SW480 (cell line): ENCODE results near the gene UBAP1.
"Not testable (repeated sequence)": the region's sequence is repeated elsewhere in the genome, so short reads cannot be mapped to it uniquely, and the experiment has no call there.

Source experiments
- DNase-seq: peaks from one replicate; pipeline ENCODE4 v3.0.0-alpha.2; 2016; ENCODE audit warnings: low spot score

UBAP1 gene

DNA sequence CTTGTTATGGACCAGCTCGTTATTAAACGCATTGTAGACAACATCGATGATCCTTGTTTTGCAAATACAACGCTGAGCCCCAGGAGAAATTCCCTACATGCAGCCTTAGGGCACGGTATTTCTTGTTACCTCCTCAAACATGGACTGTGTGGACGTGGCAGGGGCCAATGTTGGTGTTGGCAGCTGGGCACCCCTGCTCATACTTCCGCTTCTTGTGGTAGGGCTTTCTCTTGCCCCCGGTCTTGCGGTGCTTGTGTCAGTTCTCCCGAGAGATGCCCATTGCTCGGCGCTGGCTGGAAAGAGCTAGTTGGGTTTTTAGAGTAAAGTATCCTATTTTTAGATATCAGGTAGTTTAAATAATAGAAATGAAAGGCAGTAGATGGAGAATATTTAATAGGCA, 45.5 kb downstream of the UBAP1 start:
- no peak for DNase-seq

DNA sequence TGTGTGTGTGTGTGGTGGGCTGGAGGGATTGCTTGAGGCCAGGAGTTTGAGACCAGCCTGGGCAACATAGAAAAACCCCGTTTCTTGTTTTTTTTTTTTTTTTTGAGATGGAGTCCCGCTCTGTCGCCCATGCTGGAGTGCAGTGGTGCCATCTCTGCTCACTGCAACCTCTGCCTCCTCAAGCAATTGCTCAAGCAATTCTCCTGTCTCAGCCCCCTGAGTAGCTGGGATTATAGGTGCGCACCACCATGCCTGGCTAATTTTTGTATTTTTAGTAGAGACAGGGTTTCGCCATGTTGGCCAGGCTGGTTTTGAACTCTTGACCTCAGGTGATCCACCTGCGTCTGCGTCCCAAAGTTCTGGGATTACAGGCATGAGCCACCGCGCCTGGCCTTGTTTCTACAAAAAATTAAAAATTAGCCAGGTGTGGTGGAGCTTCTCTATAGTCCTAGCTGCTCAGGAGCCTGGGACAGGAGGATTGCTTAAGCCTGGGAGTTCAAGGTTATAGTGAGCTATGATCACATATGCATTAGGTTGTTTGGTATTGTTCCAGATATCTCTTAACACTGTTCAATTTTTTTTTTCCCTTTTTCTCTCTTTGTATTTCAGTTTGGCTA, 47.4 kb downstream of the UBAP1 start:
- not testable (repeated sequence) for DNase-seq

DNA sequence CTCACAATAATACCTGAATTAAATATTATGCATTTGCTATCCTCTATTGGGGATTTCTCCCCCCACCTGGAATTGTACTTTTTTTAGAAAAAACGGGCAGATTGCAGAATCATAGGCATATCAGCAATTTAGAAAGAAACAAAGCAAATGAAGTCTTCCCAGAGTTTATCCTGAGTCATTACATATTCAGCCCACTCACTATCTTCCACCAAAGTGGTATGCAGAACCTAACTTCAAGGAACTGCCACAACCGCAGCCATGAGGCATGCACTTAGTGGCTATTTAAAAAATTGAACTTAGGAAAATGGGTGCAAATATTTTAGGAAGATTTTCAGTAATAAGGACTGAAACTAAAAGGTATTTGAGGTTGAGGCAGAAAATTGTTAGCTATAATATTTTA, 48.6 kb downstream of the UBAP1 start:
- no peak for DNase-seq

DNA sequence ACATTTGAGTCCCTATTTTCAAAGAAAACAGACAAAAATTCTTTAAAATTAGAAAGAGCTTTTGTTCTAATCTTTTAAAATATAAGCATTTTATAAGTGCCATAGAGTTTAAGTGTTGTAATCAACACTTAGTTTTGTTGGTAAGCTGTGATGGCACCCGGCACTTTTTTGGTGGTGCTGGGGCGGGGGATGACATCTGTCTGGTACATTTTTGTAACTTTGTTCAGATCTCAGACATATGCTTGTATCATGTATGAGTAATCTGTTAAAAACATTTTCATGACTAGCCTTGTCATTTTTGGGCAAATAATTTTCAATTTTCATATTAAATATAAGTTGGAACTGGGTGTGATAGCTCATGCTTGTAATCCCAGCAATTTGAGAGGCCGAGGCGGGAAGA, 51.7 kb downstream of the UBAP1 start:
- no peak for DNase-seq

DNA sequence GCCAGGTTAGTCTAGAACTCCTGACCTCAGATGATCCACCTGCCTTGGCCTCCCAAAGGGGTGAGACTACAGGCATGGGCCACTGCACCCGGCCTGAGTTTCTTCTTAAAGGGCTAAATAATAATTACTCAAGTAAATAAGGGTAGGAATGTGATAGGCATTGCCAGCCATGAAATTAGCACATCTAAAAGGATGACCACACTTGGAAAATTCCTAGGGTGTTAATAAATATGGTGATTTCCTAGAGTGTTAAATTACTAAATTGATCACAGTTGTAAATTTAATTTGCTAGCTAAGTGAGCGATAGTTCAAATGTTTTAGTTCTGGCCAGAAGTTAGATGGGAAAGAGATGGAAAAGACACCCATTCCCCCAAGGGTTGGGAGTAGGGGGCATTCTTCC, 53.4 kb downstream of the UBAP1 start:
- DNase-seq = no peak

DNA sequence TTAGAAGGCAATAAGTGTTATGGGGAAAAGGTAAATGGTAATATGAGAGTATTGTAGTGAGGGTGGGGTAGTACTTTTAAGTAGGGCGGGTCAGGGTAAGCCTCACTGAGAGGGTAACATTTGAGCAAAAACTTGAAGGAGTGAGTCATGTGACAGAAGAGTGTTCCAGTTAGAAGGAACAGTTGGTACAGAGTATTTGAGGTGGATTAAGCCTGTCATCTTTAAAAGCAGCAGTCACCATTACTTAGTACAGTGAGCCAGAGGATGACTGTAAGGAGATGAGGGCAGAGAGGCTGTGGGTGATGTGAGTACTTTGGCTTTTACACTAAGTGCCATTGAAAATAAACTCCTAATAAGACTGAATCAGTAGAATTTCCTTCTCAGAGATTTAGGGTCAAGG, 54.8 kb downstream of the UBAP1 start:
- DNase-seq = no peak

DNA sequence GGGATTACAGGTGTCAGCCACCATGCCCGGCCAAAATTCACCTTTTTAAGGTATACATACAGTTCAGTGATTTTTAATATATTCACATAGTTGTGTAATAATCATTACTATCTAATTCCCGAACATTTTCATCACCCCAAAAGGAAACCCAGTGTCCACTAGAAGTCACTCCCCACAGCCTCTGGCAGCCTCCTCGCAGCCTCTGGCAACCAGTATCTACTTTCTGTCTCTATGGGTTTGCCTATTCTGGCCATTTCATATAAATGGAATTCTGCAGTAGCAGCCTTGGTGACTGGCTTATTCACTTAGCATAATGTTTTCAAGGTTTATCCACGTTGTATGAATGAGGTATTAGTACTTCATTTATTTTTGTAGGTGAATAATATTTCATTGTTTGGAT, 59.0 kb downstream of the UBAP1 start:
- no peak for DNase-seq

DNA sequence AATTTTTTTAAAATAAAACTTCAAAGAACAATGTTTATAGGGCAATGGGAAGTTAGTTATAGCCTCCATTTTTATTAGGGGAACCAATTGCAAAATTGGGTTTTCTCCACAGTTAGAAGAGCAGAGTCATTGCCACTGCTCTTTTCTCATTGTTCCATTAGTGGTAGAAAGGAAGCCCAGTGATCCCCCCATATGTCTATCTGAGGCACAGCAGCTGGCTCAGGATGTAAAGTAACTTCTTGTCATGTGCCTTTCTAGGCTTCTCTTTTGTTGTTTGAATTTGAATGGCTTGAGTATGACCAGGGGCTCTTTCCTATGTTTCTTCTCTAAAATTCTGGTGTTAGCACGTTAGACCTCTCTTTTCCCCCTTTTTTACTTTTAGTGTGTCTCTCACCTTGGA, 61.2 kb downstream of the UBAP1 start:
- no peak for DNase-seq

DNA sequence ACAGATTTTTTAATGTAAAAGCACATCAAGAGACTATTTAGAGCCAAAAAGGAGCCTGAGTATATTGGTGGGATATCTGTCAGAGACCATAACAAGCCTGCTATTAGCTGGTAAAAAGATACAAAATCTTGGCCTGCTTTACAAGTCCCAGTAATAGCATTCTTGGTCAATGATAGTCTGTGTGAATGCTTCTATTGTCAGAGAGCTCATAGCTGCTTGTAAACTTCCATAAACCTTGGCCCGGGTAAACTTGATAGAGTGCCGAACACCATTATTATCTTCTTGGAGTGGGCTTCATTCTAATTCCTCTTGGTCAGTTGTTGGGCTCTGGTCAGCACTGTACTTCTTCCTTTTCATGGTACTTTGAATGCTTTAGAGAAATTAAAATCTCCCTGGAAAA, 64.0 kb downstream of the UBAP1 start:
- DNase-seq = no peak

DNA sequence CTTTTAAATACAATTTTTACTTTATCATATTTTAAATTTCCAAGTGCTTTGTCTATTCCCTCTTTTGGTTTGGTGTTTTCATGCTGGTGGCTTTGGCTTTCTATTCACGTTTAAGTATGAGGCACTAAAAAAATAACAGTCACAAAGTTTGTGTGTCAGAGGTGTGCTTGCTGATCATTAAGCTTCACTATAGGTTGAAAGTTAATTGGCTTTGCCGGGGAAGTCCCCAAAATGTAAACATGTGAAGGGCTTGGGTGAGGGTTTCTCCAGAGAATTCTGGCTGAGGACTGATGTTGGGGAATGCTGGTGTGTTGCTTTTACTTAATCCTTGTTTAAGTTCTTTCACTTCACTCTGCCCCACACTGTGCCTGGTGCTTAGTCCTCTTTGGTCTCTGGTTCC, 66.4 kb downstream of the UBAP1 start:
- not testable (repeated sequence) for DNase-seq

DNA sequence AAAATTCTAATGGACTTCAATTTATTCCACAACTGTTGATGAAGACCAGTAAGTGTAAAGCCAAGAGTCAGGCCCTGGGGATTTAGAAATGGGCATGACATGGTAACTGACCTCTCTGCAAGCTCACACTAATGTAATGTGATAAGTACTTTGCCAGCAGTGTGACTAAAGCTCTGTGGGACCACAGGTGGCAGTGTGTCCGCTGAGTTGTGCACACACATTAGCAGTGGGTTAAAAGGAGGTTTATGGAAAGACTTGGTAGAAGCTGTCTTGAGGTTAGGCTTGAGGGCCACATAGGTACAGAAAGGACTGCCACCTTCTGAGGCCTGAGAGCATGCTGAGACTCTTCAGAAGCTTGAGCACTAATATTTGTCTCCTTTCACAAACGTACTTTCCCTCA, 67.6 kb downstream of the UBAP1 start:
- DNase-seq = no peak

DNA sequence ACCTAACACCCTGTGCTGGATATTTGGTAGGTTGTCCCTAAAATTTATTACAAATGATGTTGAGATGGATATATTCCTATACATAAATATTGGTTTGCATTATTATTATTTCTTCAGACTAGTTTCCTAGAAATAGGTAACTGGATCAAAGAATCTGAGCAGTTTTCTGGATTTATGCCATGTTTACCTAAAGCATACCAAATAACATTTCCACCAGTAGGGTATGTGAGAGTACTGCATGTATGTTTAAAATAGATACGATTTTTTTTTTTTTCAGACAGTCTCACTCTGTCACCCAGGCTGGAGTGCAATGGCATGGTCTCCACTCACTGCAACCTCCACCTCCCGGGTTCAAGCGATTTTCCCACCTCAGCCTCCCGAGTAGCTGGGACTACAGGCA, 68.9 kb downstream of the UBAP1 start:
- DNase-seq = not testable (repeated sequence)

DNA sequence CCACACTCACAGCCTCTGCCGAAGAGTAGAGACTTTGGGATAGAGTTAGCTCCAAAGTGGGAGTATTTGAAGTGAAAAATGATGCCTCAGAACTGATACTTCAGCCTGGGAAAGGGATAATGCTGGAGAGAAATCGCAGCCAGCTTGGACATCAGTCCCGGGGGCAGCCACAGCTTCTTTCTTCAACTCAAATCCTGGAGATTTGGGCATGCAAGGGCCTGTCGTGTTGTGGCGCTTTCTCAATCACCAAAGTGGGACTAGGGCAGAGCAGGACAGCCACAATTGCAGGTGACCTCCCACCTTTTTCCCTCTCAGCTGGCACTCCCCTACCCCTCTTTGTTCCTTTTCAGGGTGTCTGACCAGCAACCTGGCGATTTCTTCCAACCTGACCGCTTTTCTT, 70.4 kb downstream of the UBAP1 start:
- DNase-seq = no peak

DNA sequence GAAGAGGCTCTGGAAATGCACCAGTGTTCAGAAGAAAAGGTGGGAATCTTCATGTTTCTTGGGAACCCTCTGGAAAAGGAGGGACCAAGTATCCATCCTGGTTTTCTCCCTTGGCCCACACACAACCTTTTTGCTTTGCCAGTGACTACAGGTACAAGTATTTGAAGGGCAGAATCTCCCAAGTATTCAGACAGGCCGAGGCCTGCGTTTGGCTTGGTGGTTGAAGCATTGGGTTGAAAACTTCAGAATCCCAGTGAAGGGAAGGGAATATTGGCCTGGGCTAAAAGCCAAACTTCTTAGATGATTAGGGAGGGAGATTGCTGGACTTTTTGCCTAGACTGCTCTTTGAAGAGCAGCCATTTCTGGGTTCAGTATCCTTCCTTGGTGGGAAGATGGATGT, 71.9 kb downstream of the UBAP1 start:
- DNase-seq = no peak

DNA sequence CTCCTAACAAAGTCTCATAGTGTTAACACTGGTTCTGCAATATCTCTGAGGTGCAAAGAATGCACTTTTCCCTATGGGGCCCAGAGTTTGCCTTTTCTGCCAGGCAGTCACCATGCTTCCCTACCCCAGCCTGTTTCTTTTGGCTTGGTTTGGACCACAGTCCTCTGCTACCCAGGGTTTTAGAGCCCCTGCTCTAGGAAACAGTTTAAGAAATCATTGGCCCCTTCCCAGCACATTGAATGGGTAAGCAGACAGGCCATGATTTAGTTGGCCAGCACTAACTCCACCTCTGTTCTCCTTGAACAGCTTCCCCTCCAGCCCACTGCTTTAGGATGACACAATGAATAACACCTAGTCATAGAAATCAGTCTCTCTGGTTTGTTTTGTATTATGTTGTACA, 73.2 kb downstream of the UBAP1 start:
- DNase-seq = no peak

DNA sequence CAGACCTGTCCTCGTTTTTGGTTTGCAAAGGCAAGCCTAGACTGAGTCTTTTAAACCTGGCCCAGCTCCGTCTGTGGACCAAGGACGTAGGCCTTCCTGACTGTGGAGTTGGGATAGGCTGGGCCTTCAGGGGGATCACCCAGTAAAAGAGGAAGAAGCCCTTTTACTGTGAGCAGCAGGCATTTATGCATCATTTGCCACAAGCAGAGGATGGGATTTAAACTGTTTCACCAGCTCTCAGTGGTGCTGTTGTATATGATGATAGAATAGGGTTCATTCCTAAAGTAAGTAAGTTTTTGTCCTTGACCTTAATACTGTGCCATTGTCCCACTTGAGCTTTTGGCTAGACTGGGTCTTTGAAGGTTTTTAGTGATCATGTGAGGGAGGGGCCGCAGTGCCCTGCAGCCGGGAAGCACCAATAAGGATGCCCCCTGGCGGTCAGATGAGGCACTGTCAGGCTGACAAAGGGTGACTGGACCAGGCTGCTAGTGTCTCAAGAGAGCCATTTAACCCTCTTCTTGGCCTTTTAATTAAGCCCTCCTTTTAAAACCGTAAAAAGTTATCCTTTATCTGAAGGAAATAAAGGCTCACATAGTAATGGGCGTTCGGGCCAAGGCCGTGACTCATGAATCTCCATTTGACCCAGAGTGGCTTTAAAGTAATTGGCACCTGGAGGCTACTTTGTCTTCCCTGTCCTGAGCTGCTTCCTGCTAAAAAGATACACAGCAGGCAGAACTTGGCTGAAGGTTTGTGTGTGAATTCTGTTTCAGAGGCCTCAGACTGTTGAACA, 74.0 kb downstream of the UBAP1 start:
- DNase-seq = peak; percentile 46

DNA sequence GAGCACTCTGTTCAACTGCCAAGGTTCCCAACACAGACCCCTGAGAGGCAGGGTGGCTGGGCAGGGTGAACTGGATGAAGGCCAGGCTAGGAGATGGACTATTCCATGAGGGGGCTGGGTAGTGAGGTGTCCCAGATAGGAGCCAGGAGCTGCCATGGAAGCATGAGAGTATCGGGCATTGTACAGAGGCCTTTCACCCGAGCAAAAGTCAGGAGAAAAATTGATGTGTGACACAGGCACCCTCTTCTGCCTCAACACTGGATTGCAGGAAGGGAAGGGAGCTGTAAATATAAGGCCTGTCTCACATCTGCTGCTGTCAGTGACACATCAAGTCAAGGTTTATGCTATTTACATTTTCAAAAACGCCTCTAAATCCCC, 74.6 kb downstream of the UBAP1 start:
- DNase-seq = no peak

DNA sequence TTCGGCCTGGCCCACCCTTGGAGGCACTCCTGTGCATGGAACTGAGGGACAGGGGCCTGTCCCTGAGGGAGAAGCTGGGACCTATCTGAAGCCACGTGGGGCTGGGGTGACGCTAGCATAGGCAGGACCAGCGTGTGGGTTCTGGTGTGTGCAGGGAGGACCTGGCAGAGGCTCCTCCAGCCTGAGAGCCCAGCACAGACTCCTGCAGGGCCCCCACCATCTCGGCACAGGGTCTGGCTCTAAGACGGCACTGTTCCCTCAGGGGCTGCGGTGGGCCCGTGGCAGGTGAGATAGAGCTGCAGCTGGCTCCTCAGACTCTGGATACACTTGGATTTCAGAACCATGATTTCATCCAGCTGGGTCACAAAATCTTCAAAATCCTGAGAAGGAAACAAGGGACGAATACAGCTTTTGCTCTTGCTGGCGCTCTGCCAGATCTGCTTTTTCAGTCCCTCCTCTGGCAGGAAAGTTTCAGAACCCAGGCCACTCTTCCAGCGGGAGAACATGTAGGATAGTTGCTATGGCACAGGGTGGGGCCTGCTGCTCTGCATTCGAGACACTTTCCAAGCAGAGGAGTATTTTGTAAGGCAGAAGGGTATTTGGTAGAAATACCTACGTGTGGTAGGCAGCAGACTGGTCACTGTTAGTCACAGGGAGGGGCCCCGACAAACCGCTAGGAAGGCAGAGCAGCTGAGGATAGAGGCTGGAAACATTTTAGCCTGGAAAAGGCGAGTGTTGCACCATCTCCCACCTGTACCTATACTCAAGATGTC, 75.5 kb downstream of the UBAP1 start:
- no peak for DNase-seq

DNA sequence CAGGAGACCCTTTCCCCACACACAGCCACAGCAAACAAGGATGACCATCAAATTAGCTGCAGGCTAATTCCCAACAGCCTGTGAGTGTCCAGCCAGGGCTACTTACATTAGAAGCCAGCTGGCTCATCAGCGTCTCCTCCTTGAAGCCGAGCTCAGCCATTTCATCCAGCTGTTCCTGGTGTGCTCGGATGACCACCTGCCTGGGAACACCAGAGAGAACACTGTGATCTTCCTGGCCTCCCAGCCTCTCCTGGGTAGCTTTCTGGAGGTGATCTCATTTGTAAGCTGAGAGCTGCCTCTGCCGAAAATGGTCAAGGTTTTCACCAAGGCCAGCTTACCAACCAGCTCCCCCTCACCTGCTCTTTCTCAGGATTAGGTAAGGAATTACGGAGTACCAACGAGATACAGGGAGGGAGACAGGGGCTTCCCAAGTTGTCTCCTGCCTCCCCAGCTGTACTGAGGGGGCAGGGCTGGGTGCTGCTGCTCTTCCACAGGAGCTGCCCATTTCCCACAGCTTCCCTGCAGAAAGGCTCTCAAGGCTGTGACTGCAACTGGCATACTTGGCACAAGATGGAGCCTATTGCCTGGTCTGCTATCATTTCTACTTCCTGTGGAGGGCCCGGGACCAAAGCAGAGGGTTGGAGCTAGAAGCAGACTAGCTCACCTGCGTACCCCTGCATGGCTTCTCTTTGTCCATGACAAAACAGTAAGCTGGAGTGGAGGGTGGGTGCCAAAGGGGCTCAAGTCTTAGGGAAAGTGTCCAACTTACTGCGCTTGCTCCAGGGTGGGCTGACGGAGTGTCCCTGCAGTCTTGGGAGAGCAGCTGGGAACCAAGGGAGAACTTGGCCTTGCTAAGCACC, 76.4 kb downstream of the UBAP1 start:
- DNase-seq = no peak

DNA sequence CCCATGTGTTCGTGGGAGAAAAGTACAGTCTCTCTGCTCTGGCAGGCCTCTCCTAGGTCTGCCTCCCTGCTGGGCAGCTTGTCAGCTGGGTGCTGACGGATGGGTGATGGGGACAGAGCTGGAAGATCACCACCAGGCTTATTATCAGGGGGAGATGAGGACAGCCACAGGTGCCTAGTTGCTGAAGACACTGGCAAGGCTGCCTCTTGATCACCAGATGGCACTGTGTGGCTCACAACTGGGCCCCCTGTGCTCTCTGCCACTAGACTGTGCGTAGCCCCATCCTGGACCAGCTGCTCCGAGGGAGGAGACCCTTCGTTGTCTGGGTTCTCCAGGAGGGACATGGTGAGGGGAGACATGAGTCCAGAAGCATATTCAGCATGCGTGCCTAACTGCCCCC, 77.3 kb downstream of the UBAP1 start:
- no peak for DNase-seq

DNA sequence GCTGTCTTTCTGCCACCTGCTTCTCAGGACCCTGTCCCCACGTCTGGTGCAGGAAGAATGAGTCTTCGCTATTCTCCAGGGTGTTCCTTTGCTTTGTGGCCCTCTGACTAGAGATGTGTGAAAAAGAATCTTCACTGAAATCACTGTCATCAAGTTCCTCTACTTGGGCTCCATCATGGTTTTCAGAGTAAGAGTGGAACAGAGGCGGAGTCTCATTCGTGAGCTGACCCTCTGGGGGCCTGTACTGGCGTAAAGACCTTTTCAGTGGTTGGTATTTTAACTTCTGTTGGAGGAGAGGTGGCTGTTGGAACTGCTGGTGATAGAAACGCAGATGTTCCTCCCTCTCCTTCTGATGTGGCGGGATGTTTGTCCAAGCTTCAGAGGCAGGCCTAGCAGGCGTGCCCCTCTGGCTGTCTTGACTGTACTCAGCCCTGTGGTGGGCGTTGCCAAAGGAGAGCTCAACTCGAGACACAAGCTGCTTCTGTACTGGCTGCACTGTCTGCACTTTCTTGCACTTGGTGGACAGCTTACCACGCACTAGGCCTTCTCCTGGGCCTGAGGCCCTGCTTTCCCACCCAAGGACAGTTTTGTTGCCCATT, 78.2 kb downstream of the UBAP1 start:
- no peak for DNase-seq

DNA sequence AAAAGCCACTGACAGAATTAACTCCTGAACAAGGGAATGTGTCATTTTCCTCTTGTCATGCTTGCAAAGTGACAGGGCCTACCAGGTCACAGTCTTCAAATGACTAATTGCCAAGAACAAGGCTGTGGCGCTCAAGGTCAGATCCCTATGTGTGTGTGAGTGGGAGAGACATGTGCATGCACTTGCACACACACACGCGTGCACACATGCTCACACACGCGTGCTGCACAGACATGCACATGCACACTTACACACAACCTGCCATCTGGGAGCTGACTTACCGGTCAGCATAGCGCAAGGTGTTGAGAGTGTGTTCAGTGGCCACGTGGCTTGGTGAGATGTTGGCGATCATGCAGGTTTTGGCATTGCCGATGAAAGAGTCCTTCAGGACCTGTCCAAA, 80.5 kb downstream of the UBAP1 start:
- no peak for DNase-seq
